Activated CD8-positive, alpha-beta T cell treated with anti-CD3 and anti-CD28 coated beads for 36 hours (primary cell): ENCODE measurements around the gene QPCT. TPM values are rescaled to one million over a fixed set of nuclear protein-coding genes. Genes with fewer than 3 reads are reported as not detected.
"Not testable (repeated sequence)": the region's sequence is repeated elsewhere in the genome, so short reads cannot be mapped to it uniquely, and the experiment has no call there.

Source experiments
- ATAC-seq: fragments of 200-7000 bp; cut with Tn5 transposase; one replicate; pipeline ENCODE4 v1.10.0; 2021; ENCODE audit warnings: mild to moderate bottlenecking, moderate library complexity
- CTCF ChIA-PET: fragments of 350-600 bp; sonication (Branson Sonifier 250); formaldehyde crosslinking; loops from one replicate; lab custom pipeline; 2021; ENCODE audit warnings: antibody characterized with exemption; lab: Charles Lee
- POLR2A ChIA-PET: fragments of 350-600 bp; sonication (Branson Sonifier 250); formaldehyde crosslinking; loops from one replicate; lab custom pipeline; 2021; ENCODE audit warnings: antibody characterized with exemption; lab: Charles Lee
- DNase-seq: peaks from one replicate; pipeline ENCODE4 v3.0.0-alpha.2; 2020
- H3K27ac Mint-ChIP-seq: one replicate; pipeline ENCODE4 v1.8.0; 2021; ENCODE audit warnings: mild to moderate bottlenecking, mixed read lengths
- H3K27me3 Mint-ChIP-seq: one replicate; pipeline ENCODE4 v1.8.0; 2021; ENCODE audit warnings: mixed read lengths
- H3K36me3 Mint-ChIP-seq: one replicate; pipeline ENCODE4 v1.8.0; 2021; ENCODE audit warnings: low read depth, mixed read lengths
- H3K4me1 Mint-ChIP-seq: one replicate; pipeline ENCODE4 v1.8.0; 2021; ENCODE audit warnings: low read depth, mixed read lengths
- H3K4me3 Mint-ChIP-seq: one replicate; pipeline ENCODE4 v1.8.0; 2021; ENCODE audit warnings: mild to moderate bottlenecking, moderate library complexity, mixed read lengths
- H3K9me3 Mint-ChIP-seq: one replicate; pipeline ENCODE4 v1.8.0; 2021; ENCODE audit warnings: mixed read lengths
- CTCF ChIP-seq: fragments of 200-600 bp; IDR thresholded peaks from one replicate; pipeline ENCODE4 v1.8.0; 2022; ENCODE audit warnings: antibody characterized with exemption, mild to moderate bottlenecking
- intact Hi-C: fragments of 100-400 bp; cut with micrococcal nuclease; formaldehyde crosslinking; loops from one replicate; pipeline ENCODE4 v1.10.0; 2022
- total RNA-seq, 2 experiments: library from RNA; stranded (reverse); gene quantifications; one replicate each; pipeline ENCODE4 v1.2.3, GENCODE V29; 2021

The QPCT gene
- total RNA-seq, 2 experiments from 2014 or later = 0.29 to 0.56 TPM

DNA sequence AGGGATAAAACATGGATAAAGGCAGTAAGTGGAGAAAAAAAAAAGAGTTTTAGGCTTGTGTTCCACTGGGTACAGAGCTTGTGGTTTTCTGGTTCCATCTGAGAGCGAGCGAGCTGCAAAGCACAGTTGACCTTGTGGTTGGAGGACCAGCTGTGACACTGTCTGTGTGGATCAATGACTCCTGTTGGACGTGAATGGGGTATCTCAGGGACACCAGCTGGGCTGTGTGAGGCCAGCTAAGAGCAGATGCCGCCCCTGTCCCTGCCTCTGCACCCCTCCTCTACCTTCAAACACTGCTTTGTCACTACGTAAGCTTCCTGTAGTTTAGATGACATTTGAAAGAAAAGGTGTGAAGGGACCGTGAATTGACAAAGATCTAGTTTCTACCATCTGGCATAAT is 67.8 kb downstream of the QPCT start:
- CTCF ChIA-PET = interaction anchor here (0.7 to 9.0 kb wide), 6 partner anchors 16 to 499 kb away, joined by 3 to 110 read pairs (median 4); no protein-coding TSS in a partner anchor

DNA sequence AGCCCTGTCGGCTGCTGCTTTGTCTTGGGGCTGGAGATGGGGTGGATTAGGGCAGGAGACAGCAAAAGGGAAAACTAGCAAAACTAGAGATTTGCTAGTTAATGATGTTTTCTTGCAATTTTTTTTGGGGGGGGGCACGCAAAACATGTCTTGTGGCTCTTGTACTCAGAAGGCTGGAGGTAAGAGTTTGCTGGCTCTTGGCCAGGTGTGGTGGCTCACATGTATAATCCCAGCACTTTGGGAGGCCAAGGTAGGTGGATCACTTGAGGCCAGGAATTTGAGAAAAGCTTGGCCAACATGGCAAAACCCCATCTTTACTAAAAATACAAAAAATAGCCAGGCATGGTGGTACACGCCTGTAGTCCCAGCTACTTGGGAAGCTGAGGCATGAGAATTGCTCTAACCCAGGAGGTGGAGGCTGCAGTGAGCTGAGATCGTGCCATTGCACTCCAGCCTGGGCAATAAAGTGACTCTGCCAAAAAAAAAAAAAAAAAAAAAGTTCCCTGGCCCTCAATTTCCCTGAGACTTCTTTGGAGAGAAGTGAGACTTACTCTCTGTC is 69.6 kb downstream of the QPCT start:
- peaks cover 12% of the 10 kb centered on the region for H3K4me1 Mint-ChIP-seq
- H3K9me3 Mint-ChIP-seq, H3K4me3 Mint-ChIP-seq, H3K36me3 Mint-ChIP-seq, ATAC-seq, DNase-seq, H3K27me3 Mint-ChIP-seq, H3K27ac Mint-ChIP-seq: not testable (repeated sequence)
- intact Hi-C loops = loop anchor here (1.0 to 10.0 kb wide), 3 partner anchors 221 to 463 kb away; no protein-coding TSS in a partner anchor
- CTCF ChIA-PET = interaction anchor here (0.6 to 9.0 kb wide), 35 partner anchors 8 to 861 kb away, joined by 3 to 110 read pairs (median 5); no protein-coding TSS in a partner anchor
- POLR2A ChIA-PET = interaction anchor here (1.7 kb wide), 1 partner anchor 464 kb away, joined by 5 read pairs; no protein-coding TSS in a partner anchor

More for the DNA sequence above, 67.8 kb downstream of the QPCT start:
- TF ChIP-seq CTCF = no peak
- H3K4me1 Mint-ChIP-seq = peaks cover 12% of the 10 kb centered on the region
- peak; percentile 45 for ATAC-seq
- POLR2A ChIA-PET = no interaction called here
- no peak overlapping the region for H3K27ac Mint-ChIP-seq
- no peak overlapping the region for H3K4me3 Mint-ChIP-seq
- DNase-seq = peak; percentile 14
- no peaks in the 10 kb centered on the region for H3K9me3 Mint-ChIP-seq
- H3K27me3 Mint-ChIP-seq = peaks cover under 1% of the 10 kb centered on the region
- intact Hi-C loops = loop anchor here (5.0 to 10.0 kb wide), 2 partner anchors 223 to 465 kb away; no protein-coding TSS in a partner anchor
- H3K36me3 Mint-ChIP-seq = no peaks in the 10 kb centered on the region

GRCh38 chr2:37414470-37414949 is 70.1 kb downstream of the QPCT start:
- Mint-ChIP-seq H3K9me3 (no peaks in the 10 kb centered on the region), H3K4me1 (peaks cover 12% of the 10 kb centered on the region), H3K4me3 (no peak overlapping the region), H3K27ac (no peak overlapping the region), H3K36me3 (no peaks in the 10 kb centered on the region), H3K27me3 (no peaks in the 10 kb centered on the region)
- ATAC-seq (peak; percentile 53), DNase-seq (no peak)
- intact Hi-C loops = loop anchor here (1.0 to 10.0 kb wide), 3 partner anchors 220 to 463 kb away; no protein-coding TSS in a partner anchor
- TF ChIP-seq CTCF = peak; percentile 75
- ChIA-PET CTCF (interaction anchor here (0.5 to 9.0 kb wide), 55 partner anchors 9 to 860 kb away, joined by 3 to 110 read pairs (median 4); partner anchors contain the start of gene CDC42EP3), POLR2A (interaction anchor here (0.7 to 1.7 kb wide), 2 partner anchors 92 to 463 kb away, joined by 3 to 5 read pairs; no protein-coding TSS in a partner anchor)

GRCh38 chr2:37415128-37415820 is 70.8 kb downstream of the QPCT start:
- no peak for DNase-seq
- POLR2A ChIA-PET = interaction anchor here (0.7 to 1.7 kb wide), 2 partner anchors 91 to 462 kb away, joined by 3 to 5 read pairs; no protein-coding TSS in a partner anchor
- CTCF ChIA-PET = interaction anchor here (0.5 to 9.0 kb wide), 58 partner anchors 8 to 859 kb away, joined by 3 to 110 read pairs (median 4); partner anchors contain the start of gene CDC42EP3
- Mint-ChIP-seq H3K27ac (no peak overlapping the region), H3K4me3 (no peak overlapping the region), H3K9me3 (no peaks in the 10 kb centered on the region), H3K36me3 (no peaks in the 10 kb centered on the region), H3K4me1 (peaks cover 12% of the 10 kb centered on the region), H3K27me3 (no peaks in the 10 kb centered on the region)
- TF ChIP-seq CTCF = no peak
- intact Hi-C loops = loop anchor here (10.0 kb wide), 1 partner anchor 220 kb away; no protein-coding TSS in a partner anchor
- no peak for ATAC-seq

DNA sequence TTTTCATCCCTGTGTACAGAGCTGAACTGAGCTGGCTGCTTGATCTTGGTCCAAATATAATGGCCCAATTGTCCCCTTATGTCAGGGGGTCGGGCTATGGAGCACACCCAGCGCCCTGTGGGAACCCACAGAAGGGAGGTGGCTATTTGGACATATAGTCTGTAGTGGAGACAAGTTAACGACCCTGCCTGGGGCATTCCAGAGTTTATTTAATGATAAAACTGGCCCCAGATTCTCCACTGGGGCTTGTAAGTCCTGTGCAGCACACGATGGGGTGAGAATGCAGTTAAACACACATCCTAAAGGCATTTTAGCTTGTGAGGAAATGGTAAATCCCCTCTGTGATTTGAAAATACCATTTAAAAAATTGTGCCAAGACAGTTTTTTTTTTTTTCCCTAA is 72.9 kb downstream of the QPCT start:
- POLR2A ChIA-PET = no interaction called here
- CTCF ChIA-PET = interaction anchor here (1.6 to 9.0 kb wide), 3 partner anchors 21 to 459 kb away, joined by 5 to 110 read pairs (median 10); no protein-coding TSS in a partner anchor
- ATAC-seq = no peak

More for the DNA sequence above, 72.9 kb downstream of the QPCT start:
- intact Hi-C loops = loop anchor here (10.0 kb wide), 1 partner anchor 217 kb away; no protein-coding TSS in a partner anchor
- TF ChIP-seq CTCF = no peak
- no peaks in the 10 kb centered on the region for H3K36me3 Mint-ChIP-seq
- H3K27ac Mint-ChIP-seq = no peak overlapping the region
- H3K27me3 Mint-ChIP-seq = no peaks in the 10 kb centered on the region
- H3K4me1 Mint-ChIP-seq = peaks cover 7% of the 10 kb centered on the region
- no peak overlapping the region for H3K4me3 Mint-ChIP-seq
- H3K9me3 Mint-ChIP-seq = no peaks in the 10 kb centered on the region
- no peak for DNase-seq
